AG09309 (cell line): ENCODE data around the gene PACRGL.
"Not testable (repeated sequence)": the region's sequence is repeated elsewhere in the genome, so short reads cannot be mapped to it uniquely, and the experiment has no call there.

Experiments used
- DNase-seq: peaks from one replicate; pipeline ENCODE4 v3.0.0-alpha.2; 2010; ENCODE audit warnings: low read depth
- H3K4me3 ChIP-seq: 2 replicates; pipeline ENCODE4 v1.5.1; 2011; ENCODE audit warnings: mild to moderate bottlenecking, low read depth, low read length, moderate library complexity; ENCODE audit not compliant: control insufficient read depth
- CTCF ChIP-seq: IDR thresholded peaks from 2 replicates; pipeline ENCODE4 v1.5.1; 2011; ENCODE audit warnings: mild to moderate bottlenecking, low read depth, low read length, inconsistent platforms; ENCODE audit not compliant: insufficient read depth, control insufficient read depth; ENCODE audit errors: missing control alignments

PACRGL gene

DNA sequence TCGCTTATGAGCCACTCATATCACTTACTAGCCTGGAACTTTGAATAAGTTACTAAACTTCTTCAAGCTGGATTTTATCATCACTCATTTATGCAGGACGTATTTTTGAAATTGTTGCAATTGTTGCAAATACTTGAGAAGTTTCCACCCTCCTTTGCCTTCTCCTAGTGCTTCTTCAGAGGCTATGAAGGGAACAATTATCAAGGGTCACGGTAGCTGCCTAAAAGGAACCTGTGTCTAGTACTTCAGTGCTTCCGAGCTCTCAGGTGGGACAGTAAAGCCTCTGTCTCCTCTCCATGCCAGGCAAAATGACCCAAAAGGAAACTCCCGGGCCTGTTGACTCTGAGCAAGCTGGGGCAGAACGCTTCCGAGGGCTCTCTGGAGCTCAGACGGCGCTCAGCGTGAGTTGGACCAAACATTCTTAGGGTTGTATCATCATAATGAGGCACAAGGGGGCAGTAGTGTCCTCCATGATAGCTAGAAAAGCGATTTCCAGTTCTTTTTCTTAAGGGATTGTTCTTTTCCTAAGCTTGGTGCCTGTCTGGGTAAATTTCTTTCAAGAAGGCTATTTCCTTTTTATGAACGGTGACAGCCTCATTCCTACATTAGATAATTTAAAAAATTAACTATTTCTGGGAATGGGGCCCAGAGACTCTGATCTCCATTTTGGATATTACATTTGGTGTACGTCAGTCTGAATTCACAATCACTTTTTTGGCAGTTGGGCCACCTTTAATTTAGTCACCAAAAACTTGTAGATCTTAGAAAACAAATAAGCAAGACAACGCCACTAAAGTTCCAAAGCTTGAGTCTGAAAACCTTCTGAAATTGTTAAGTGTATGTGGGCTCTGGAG lies 73.1 kb downstream of the PACRGL start:
- DNase-seq = peak; percentile 8
- H3K4me3 ChIP-seq = no peak overlapping the region
- peak; percentile 79 for TF ChIP-seq CTCF

DNA sequence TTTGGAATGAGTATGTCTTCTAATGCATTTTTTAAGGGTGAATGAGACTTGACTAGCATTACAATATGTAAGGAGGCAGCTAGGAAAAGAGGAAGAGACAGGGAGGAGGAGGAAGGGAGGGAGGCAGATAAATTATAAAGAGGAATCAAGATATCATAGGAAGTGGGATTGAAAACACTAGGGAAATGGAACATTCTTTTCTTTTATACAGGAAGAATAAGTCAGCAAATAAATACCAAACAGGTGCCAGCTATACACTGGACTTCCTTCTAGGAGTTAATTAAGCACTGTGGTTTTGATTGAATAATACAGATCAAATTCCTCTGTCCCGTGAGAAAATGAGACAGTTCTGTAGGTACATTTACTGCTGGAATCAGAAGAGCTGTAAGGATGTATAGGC lies 78.6 kb downstream of the PACRGL start:
- no peak for DNase-seq
- no peak overlapping the region for H3K4me3 ChIP-seq
- no peak for TF ChIP-seq CTCF

GRCh38 chr4:20783134-20783533 lies 82.9 kb downstream of the PACRGL start:
- DNase-seq, H3K4me3 ChIP-seq: not testable (repeated sequence)

DNA sequence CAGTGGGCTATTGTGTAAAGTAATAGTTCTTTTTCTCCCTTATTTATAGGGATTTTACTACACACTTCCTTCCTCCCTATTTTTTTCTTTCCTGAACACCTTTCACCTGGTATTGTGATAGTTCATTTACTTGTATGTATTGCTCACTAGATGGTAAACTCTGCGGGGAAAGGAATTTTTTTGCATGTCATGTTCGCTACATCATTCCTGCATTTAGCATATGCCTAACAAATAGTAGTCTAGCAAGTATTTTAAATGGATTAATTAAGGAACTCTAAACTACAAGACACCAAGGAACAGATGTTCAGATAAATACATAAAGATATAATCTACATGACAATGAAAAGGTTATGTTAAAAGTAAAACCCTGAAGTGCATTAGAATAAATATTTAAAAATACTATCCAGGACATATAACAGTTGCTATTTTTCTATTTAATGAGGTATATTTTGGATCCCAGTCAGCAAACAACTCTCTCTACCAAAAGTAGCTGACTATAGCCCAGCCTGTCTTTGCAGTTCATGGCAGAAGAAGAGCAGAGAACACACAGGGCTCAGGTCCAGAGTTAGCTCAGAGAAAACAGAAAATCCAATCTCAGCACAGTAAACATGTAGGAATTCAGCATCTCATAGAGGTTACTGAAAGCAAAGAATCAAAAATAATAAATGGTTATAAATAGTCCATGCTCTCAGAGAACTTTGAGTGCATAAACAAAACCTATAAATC lies 87.8 kb downstream of the PACRGL start:
- no peak for DNase-seq
- no peak overlapping the region for H3K4me3 ChIP-seq
- TF ChIP-seq CTCF = no peak
